Endothelial cell of umbilical vein (primary cell): ENCODE data around the gene CUL7. TPM values are rescaled to one million over a fixed set of nuclear protein-coding genes. Genes with fewer than 3 reads are reported as not detected.

Experiments used
- BruUV-seq: library from RNA; stranded (reverse); fragments of 400-500 nt; replicated peaks from 2 replicates; lab custom pipeline; 2021; lab: Mats Ljungman, UMichigan
- CTCF ChIA-PET: fragments of 300-600, 350-600 bp; sonication (Branson Sonifier 250); formaldehyde crosslinking; loops from one replicate; lab custom pipeline; 2021; ENCODE audit warnings: antibody characterized with exemption, inconsistent platforms; lab: Charles Lee
- POLR2A ChIA-PET: fragments of 300-600, 350-600 bp; sonication (Branson Sonifier 250); formaldehyde crosslinking; loops from one replicate; lab custom pipeline; 2021; ENCODE audit warnings: antibody characterized with exemption, inconsistent platforms; lab: Charles Lee
- DNase-seq: peaks from one replicate; pipeline ENCODE4 v3.0.0-alpha.2; 2011; ENCODE audit warnings: low read depth, low spot score
- FAIRE-seq: peaks from 2 replicates; lab custom pipeline; 2011; peaks lifted over from hg19 to GRCh38; lab: Jason Lieb, UNC
- H2AFZ ChIP-seq: 2 replicates; pipeline ENCODE4 v1.6.0; 2012; ENCODE audit warnings: low read depth, low read length, control low read depth, inconsistent platforms
- H3K27ac ChIP-seq: 2 replicates; pipeline ENCODE4 v1.5.1; 2011; ENCODE audit warnings: low read depth, mild to moderate bottlenecking, control low read depth, low read length, moderate library complexity; ENCODE audit not compliant: insufficient read depth
- H3K27me3 ChIP-seq, 2 experiments: 2 replicates each; pipeline versions ENCODE4 v1.6.0 to v1.6.1; 2011; ENCODE audit warnings: low read length in 2 of 2, mixed read lengths in 1 of 2; ENCODE audit not compliant: control insufficient read depth in 2 of 2, insufficient read depth in 2 of 2
- H3K36me3 ChIP-seq, 2 experiments: 2 replicates in 1 of 2; 3 replicates in 1 of 2; pipeline ENCODE4 v1.5.1; 2011; ENCODE audit warnings: low read length in 2 of 2, mild to moderate bottlenecking in 1 of 2, moderate library complexity in 1 of 2; ENCODE audit not compliant: control insufficient read depth in 2 of 2, insufficient read depth in 2 of 2; ENCODE audit errors: extremely low read depth in 1 of 2
- H3K4me1 ChIP-seq: 3 replicates; pipeline ENCODE4 v1.5.1; 2011; ENCODE audit warnings: mild to moderate bottlenecking, low read length; ENCODE audit not compliant: control insufficient read depth, insufficient read depth; ENCODE audit errors: extremely low read depth
- H3K4me2 ChIP-seq: 2 replicates; pipeline ENCODE4 v1.6.1; 2011; ENCODE audit warnings: low read length, control low read depth, mixed read lengths; ENCODE audit not compliant: insufficient read depth
- H3K4me3 ChIP-seq, 3 experiments: fragments of 200-600 bp in 1 of 3; sonication (generic), shearing (Covaris generic) in 1 of 3; replicated peaks in 1 of 3; 2 replicates each; pipeline ENCODE4 v1.5.1; 2011 to 2016; ENCODE audit warnings: control low read depth in 3 of 3, low read length in 3 of 3, mild to moderate bottlenecking in 2 of 3, inconsistent platforms in 1 of 3, low read depth in 1 of 3, moderate library complexity in 1 of 3; ENCODE audit not compliant: insufficient read depth in 1 of 3
- H3K79me2 ChIP-seq: 2 replicates; pipeline ENCODE4 v1.6.0; 2012; ENCODE audit warnings: low read length, inconsistent platforms; ENCODE audit not compliant: control insufficient read depth, insufficient read depth
- H3K9ac ChIP-seq: replicated peaks from 2 replicates; pipeline ENCODE3; 2011; ENCODE audit warnings: low read length, control low read depth; ENCODE audit not compliant: insufficient read depth; ENCODE audit errors: extremely low read depth
- H3K9me1 ChIP-seq: replicated peaks from 3 replicates; pipeline ENCODE4 v1.6.0; 2011; ENCODE audit warnings: mild to moderate bottlenecking, low read length; ENCODE audit not compliant: control insufficient read depth, insufficient read depth; ENCODE audit errors: extremely low read depth
- H3K9me3 ChIP-seq: replicated peaks from 2 replicates; pipeline ENCODE4 v1.5.1; 2012; ENCODE audit warnings: low read length, inconsistent platforms; ENCODE audit not compliant: control insufficient read depth, insufficient read depth
- H4K20me1 ChIP-seq: replicated peaks from 2 replicates; pipeline ENCODE3; 2011; ENCODE audit warnings: mild to moderate bottlenecking, low read length; ENCODE audit not compliant: control insufficient read depth, insufficient read depth; ENCODE audit errors: extremely low read depth
- EZH2 ChIP-seq: IDR thresholded peaks from 2 replicates; pipeline ENCODE4 v1.6.1; 2012; ENCODE audit warnings: borderline replicate concordance, low read depth, mild to moderate bottlenecking, moderate library complexity, low read length, inconsistent platforms; ENCODE audit not compliant: severe bottlenecking
- FOS ChIP-seq: IDR thresholded peaks from 2 replicates; pipeline ENCODE4 v1.6.1; 2011; ENCODE audit warnings: mild to moderate bottlenecking, low read length, moderate library complexity, borderline replicate concordance; ENCODE audit not compliant: insufficient read depth
- GATA2 ChIP-seq: IDR thresholded peaks from 2 replicates; pipeline ENCODE4 v1.7.0; 2011; ENCODE audit warnings: low read depth, mild to moderate bottlenecking, moderate library complexity, mixed read lengths, low read length; ENCODE audit not compliant: insufficient read length, insufficient read depth
- JUN ChIP-seq: IDR thresholded peaks from 2 replicates; pipeline ENCODE4 v1.6.1; 2011; ENCODE audit warnings: borderline replicate concordance, low read depth; ENCODE audit not compliant: insufficient read length, insufficient read depth
- MYC ChIP-seq: IDR thresholded peaks from one replicate; pipeline ENCODE4 v1.6.1; 2011; ENCODE audit warnings: mild to moderate bottlenecking, low read depth, low read length
- POLR2A ChIP-seq: IDR thresholded peaks from 2 replicates; pipeline ENCODE4 v1.6.1; 2012; ENCODE audit warnings: low read depth, mild to moderate bottlenecking, control low read depth, low read length
- POLR2AphosphoS5 ChIP-seq: IDR thresholded peaks from 2 replicates; pipeline ENCODE4 v1.6.1; 2012; ENCODE audit warnings: low read depth, mild to moderate bottlenecking, control low read depth, low read length, moderate library complexity; ENCODE audit not compliant: insufficient read depth
- dilution Hi-C: fragments of 300-500 bp; cut with MboI; formaldehyde crosslinking; loops from one replicate; pipeline ENCODE4 v1.15.0; 2019; ENCODE audit warnings: low sequenced_read_pairs; ENCODE audit not compliant: extremely low pct_ligation_motif_present
- intact Hi-C: fragments of 100-400 bp; cut with micrococcal nuclease; formaldehyde crosslinking; loops from one replicate; pipeline ENCODE4 v1.10.0; 2022
- polyA plus RNA-seq, 4 experiments: library from polyadenylated mRNA; depleted of rRNA in 3 of 4; stranded (reverse) in 3 of 4; unstranded in 1 of 4; fragments of >200 nt; gene quantifications; 2 replicates each; pipeline versions ENCODE4 v1.2.1 to v1.2.3, GENCODE V29; 2011 to 2012; ENCODE audit warnings: missing spikeins in 1 of 4
- total RNA-seq: library from RNA; stranded (reverse); gene quantifications from 2 replicates; pipeline ENCODE4 v1.2.3, GENCODE V29; 2021
- TF ChIP-seq, protein P1 (sequence below): IDR thresholded peaks from 2 replicates; pipeline ENCODE4 v1.6.1; 2011; ENCODE audit not compliant: insufficient read depth, insufficient read length
- TF ChIP-seq, protein P2 (sequence below), 2 donors: IDR thresholded peaks; 1 replicate in 1 of 2; 2 replicates in 1 of 2; pipeline ENCODE4 v1.5.1; 2011; ENCODE audit warnings: low read length in 2 of 2, mild to moderate bottlenecking in 2 of 2, moderate library complexity in 2 of 2, control low read depth in 1 of 2, inconsistent platforms in 1 of 2, low read depth in 1 of 2; ENCODE audit not compliant: insufficient read depth in 1 of 2; ENCODE audit errors: extremely low read depth in 1 of 2

The CUL7 gene
- total and polyA plus RNA-seq, 2 donors (not counting 3 experiments of a cell fraction or from before 2014, with no cell fraction given) = 29.4 to 33.7 TPM

DNA sequence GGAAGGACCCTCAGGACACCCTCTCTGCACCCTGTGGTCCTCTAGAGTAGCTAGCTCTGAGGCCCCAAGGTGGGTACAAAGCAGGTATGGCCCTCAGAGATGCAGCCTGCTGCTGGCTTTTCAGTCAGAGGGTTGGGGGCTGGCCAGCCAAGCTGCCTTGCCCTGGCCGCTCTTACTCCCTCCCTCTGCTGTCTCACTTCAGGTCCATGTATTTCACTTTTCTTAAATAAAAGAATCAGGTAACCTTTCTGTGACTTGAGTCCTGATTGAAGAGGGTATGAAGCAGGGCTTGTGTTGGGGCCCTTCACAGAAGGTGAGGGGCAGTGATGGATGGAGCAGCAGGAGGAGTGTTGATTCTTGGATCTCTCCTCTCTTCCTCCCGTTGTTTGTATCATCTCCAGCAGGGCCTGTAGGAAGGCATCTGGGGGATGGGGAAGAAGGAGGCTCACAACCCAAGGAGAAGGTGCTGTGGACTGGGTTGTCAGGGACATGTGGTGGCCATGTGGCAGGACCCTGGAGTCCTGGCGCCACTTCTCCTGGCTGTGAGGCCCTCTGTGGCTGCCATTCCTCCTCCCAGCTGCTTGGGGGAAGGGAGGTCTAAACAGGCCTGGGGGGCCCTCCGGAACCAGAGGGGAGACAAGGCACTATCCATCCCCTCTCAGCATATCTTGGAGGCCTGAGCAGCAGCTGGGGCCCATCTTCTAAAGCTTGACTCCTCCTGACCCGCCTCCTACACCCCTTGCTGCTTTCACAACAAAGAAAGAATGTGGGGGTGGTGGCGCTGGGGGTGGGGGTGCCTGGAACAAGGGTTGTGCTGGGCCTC is 21.4 kb upstream of the CUL7 start:
- no peaks in the 10 kb centered on the region for H4K20me1 ChIP-seq
- no peak overlapping the region for H2AFZ ChIP-seq
- no peak overlapping the region for H3K27ac ChIP-seq
- DNase-seq (no peak), FAIRE-seq (no peak)
- no peaks in the 10 kb centered on the region for H3K79me2 ChIP-seq
- H3K36me3 ChIP-seq = peaks cover 0 to 8% of the 10 kb centered on the region in 2 experiments
- no peak overlapping the region for H3K9ac ChIP-seq
- H3K4me3 ChIP-seq = no peak overlapping the region
- no peaks in the 10 kb centered on the region for H3K9me3 ChIP-seq
- peaks cover 7% of the 10 kb centered on the region for H3K4me1 ChIP-seq
- POLR2A ChIA-PET = no interaction called here
- intact Hi-C loops (no loop called here), dilution Hi-C loops (no loop called here)
- no TSS peak for BruUV-seq
- H3K9me1 ChIP-seq = no peaks in the 10 kb centered on the region
- CTCF ChIA-PET = interaction anchor here (4.4 kb wide), 1 partner anchor 68 kb away, joined by 22 read pairs; no protein-coding TSS in a partner anchor
- no peak for TF ChIP-seq JUN
- TF ChIP-seq POLR2A = no peak
- TF ChIP-seq POLR2AphosphoS5 = no peak
- TF ChIP-seq, protein P1, sequence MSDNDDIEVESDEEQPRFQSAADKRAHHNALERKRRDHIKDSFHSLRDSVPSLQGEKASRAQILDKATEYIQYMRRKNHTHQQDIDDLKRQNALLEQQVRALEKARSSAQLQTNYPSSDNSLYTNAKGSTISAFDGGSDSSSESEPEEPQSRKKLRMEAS = no peak
- TF ChIP-seq EZH2 = no peak
- TF ChIP-seq GATA2 = no peak
- TF ChIP-seq FOS = no peak
- no peak for TF ChIP-seq MYC
- TF ChIP-seq, protein P2, sequence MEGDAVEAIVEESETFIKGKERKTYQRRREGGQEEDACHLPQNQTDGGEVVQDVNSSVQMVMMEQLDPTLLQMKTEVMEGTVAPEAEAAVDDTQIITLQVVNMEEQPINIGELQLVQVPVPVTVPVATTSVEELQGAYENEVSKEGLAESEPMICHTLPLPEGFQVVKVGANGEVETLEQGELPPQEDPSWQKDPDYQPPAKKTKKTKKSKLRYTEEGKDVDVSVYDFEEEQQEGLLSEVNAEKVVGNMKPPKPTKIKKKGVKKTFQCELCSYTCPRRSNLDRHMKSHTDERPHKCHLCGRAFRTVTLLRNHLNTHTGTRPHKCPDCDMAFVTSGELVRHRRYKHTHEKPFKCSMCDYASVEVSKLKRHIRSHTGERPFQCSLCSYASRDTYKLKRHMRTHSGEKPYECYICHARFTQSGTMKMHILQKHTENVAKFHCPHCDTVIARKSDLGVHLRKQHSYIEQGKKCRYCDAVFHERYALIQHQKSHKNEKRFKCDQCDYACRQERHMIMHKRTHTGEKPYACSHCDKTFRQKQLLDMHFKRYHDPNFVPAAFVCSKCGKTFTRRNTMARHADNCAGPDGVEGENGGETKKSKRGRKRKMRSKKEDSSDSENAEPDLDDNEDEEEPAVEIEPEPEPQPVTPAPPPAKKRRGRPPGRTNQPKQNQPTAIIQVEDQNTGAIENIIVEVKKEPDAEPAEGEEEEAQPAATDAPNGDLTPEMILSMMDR (IDR thresholded peaks at IDR 0.05; ENCODE audit: extremely low read depth in 1 of 2, insufficient read depth in 1 of 2, low read depth in 1 of 2, low read length in 2 of 2) = no peak
- peaks cover 0 to 6% of the 10 kb centered on the region in 2 experiments for H3K27me3 ChIP-seq
- H3K4me2 ChIP-seq = no peak overlapping the region
